ENCODE measurements around the gene WDR7.

WDR7 gene

DNA sequence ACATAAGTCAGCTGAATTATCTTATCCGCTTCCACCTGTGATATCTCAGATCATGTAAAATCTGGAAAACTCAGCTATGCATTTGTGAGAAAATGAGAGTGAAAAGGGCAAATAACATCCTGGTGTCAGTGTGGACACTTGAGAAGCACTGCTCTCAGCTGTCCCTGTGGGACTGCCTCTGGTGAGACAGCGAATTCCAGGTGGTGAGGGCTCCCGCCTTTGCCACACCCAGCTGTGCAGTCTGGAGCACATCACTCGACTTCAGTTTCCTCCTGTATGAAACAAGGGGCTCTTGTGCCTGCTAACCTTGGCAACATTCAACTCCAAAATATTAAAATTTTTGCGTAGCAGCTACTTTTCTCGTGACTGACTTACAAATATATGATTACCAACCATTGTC is 300.9 kb downstream of the WDR7 start:
- Histone ChIP-seq H3K9me3 (ENCODE audit: low read length) (no peaks in the 10 kb centered on the region), H3K27ac (ENCODE audit: low read depth, low read length, poor library complexity, severe bottlenecking) (no peak overlapping the region), H3F3A (ENCODE audit: insufficient read depth, low read length) (no peaks in the 10 kb centered on the region), H3K9me2 (ENCODE audit: low read depth, low read length) (no peaks in the 10 kb centered on the region), H3K36me3 (ENCODE audit: insufficient read depth, low read length) (no peaks in the 10 kb centered on the region), H3K9ac (ENCODE audit: low read length) (no peak overlapping the region), H3K79me2 (ENCODE audit: insufficient read depth, low read length) (no peaks in the 10 kb centered on the region), H3K27me3 (ENCODE audit: insufficient read depth, low read length) (no peaks in the 10 kb centered on the region), H2AFZ (ENCODE audit: low read length) (no peak overlapping the region), H3K4me3 (ENCODE audit: low read depth, low read length, poor library complexity, severe bottlenecking) (no peak overlapping the region), H3K4me1 (ENCODE audit: insufficient read depth, low read length, severe bottlenecking) (no peaks in the 10 kb centered on the region), H3K4me2 (ENCODE audit: low read length) (no peak overlapping the region), H4K20me1 (ENCODE audit: insufficient read depth, low read length) (no peaks in the 10 kb centered on the region)
- TF ChIP-seq, protein P1, sequence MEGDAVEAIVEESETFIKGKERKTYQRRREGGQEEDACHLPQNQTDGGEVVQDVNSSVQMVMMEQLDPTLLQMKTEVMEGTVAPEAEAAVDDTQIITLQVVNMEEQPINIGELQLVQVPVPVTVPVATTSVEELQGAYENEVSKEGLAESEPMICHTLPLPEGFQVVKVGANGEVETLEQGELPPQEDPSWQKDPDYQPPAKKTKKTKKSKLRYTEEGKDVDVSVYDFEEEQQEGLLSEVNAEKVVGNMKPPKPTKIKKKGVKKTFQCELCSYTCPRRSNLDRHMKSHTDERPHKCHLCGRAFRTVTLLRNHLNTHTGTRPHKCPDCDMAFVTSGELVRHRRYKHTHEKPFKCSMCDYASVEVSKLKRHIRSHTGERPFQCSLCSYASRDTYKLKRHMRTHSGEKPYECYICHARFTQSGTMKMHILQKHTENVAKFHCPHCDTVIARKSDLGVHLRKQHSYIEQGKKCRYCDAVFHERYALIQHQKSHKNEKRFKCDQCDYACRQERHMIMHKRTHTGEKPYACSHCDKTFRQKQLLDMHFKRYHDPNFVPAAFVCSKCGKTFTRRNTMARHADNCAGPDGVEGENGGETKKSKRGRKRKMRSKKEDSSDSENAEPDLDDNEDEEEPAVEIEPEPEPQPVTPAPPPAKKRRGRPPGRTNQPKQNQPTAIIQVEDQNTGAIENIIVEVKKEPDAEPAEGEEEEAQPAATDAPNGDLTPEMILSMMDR (IDR thresholded peaks at IDR 0.05; ENCODE audit: low read length): no peak
- TF ChIP-seq EZH2 (IDR thresholded peaks at IDR 0.05; ENCODE audit: borderline replicate concordance, low read length): no peak

DNA sequence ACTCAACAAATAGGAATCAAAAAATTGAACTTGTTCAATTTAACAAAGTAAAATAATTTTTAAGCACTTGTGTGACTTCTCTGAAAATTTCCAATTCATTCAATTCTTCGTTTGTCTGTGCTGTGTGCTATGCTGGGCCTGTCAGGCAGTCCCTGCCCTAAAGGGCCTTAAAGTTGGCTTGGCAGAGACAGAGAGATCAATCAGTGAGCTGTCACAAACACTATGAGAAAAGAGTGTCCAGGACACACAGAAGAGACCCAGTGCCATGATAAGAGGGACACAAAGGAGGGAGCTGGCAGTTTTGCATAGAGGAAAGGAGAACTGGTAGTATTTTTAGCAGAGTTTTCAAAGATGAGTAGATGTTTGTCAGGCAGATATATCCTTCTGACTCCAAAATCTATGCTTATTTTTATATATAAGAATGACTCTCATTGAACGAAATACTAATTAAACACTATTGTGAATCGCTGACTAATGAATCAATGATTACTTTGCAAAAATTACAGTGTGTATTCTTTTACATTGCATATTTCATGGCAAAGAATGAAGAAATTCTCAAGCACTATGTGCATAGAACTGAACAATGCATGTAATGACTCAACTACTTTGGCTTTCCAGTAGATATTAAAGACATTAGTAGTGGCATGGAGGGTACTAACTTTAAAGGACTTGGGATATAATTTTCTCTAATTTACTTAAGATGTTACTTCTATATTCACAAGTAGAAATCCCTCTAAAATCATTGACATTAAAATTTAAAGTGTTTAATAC is 302.5 kb downstream of the WDR7 start:
- H3K9me3 ChIP-seq (ENCODE audit: low read length): no peaks in the 10 kb centered on the region
- no peaks in the 10 kb centered on the region for H3K9me2 ChIP-seq (ENCODE audit: low read depth, low read length)
- no peak overlapping the region for H3K9ac ChIP-seq (ENCODE audit: low read length)
- no peaks in the 10 kb centered on the region for H3K27me3 ChIP-seq (ENCODE audit: insufficient read depth, low read length)
- no peaks in the 10 kb centered on the region for H4K20me1 ChIP-seq (ENCODE audit: insufficient read depth, low read length)
- TF ChIP-seq EZH2 (IDR thresholded peaks at IDR 0.05; ENCODE audit: borderline replicate concordance, low read length): no peak
- TF ChIP-seq, protein P1 (IDR thresholded peaks at IDR 0.05; ENCODE audit: low read length): no peak
- no peaks in the 10 kb centered on the region for H3K79me2 ChIP-seq (ENCODE audit: insufficient read depth, low read length)
- no peak overlapping the region for H3K4me2 ChIP-seq (ENCODE audit: low read length)
- H3K36me3 ChIP-seq (ENCODE audit: insufficient read depth, low read length): no peaks in the 10 kb centered on the region
- H3K4me1 ChIP-seq (ENCODE audit: insufficient read depth, low read length, severe bottlenecking): no peaks in the 10 kb centered on the region
- H2AFZ ChIP-seq (ENCODE audit: low read length): no peak overlapping the region
- H3F3A ChIP-seq (ENCODE audit: insufficient read depth, low read length): no peaks in the 10 kb centered on the region
- H3K4me3 ChIP-seq (ENCODE audit: low read depth, low read length, poor library complexity, severe bottlenecking): no peak overlapping the region
- no peak overlapping the region for H3K27ac ChIP-seq (ENCODE audit: low read depth, low read length, poor library complexity, severe bottlenecking)

DNA sequence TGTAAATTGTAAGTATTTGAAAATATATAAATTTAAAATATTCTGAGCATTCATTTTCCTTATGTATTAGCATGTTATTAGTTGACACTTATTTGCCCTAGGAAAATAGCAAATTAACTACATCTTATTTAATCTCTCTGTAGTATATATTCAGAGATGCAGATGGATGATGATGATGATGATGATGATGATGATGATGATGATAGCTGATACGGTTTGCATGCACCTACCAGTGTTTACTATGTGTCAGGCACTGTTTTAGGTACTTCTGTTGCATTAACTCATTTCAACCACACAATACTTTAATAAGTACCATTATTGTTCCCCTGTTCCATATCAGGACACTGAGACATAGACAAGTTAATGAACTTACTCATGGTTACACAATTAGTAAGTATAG is 304.3 kb downstream of the WDR7 start:
- no peak for TF ChIP-seq EZH2 (IDR thresholded peaks at IDR 0.05; ENCODE audit: borderline replicate concordance, low read length)
- TF ChIP-seq, protein P1 (IDR thresholded peaks at IDR 0.05; ENCODE audit: low read length): no peak
- no peaks in the 10 kb centered on the region for H3K4me1 ChIP-seq (ENCODE audit: insufficient read depth, low read length, severe bottlenecking)
- no peak overlapping the region for H3K4me2 ChIP-seq (ENCODE audit: low read length)
- H3K9ac ChIP-seq (ENCODE audit: low read length): no peak overlapping the region
- no peaks in the 10 kb centered on the region for H3K9me3 ChIP-seq (ENCODE audit: low read length)
- H4K20me1 ChIP-seq (ENCODE audit: insufficient read depth, low read length): no peaks in the 10 kb centered on the region
- no peak overlapping the region for H3K27ac ChIP-seq (ENCODE audit: low read depth, low read length, poor library complexity, severe bottlenecking)
- H3K27me3 ChIP-seq (ENCODE audit: insufficient read depth, low read length): no peaks in the 10 kb centered on the region
- no peaks in the 10 kb centered on the region for H3F3A ChIP-seq (ENCODE audit: insufficient read depth, low read length)
- H3K36me3 ChIP-seq (ENCODE audit: insufficient read depth, low read length): no peaks in the 10 kb centered on the region
- H2AFZ ChIP-seq (ENCODE audit: low read length): no peak overlapping the region
- no peaks in the 10 kb centered on the region for H3K79me2 ChIP-seq (ENCODE audit: insufficient read depth, low read length)
- no peak overlapping the region for H3K4me3 ChIP-seq (ENCODE audit: low read depth, low read length, poor library complexity, severe bottlenecking)
- no peaks in the 10 kb centered on the region for H3K9me2 ChIP-seq (ENCODE audit: low read depth, low read length)

All from OCI-LY1 (cell line).